Umbilical cord (tissue), 2 donors: Measurements from ENCODE around the gene SCGB1A1. TPM values are rescaled to one million over a fixed set of nuclear protein-coding genes. Genes with fewer than 3 reads are reported as not detected.

ENCODE experiments used
- DNase-seq: peaks from one replicate; pipeline ENCODE4 v3.0.0-alpha.2; 2015; ENCODE audit warnings: low spot score
- total RNA-seq: library from RNA; depleted of rRNA; stranded (reverse); fragments of >200 nt; gene quantifications from one replicate; pipeline ENCODE4 v1.2.3, GENCODE V29; 2014; ENCODE audit warnings: low replicate concordance; ENCODE audit not compliant: insufficient read depth

SCGB1A1 gene
- total RNA-seq, 1 donor from 2014 or later = not detected

DNA sequence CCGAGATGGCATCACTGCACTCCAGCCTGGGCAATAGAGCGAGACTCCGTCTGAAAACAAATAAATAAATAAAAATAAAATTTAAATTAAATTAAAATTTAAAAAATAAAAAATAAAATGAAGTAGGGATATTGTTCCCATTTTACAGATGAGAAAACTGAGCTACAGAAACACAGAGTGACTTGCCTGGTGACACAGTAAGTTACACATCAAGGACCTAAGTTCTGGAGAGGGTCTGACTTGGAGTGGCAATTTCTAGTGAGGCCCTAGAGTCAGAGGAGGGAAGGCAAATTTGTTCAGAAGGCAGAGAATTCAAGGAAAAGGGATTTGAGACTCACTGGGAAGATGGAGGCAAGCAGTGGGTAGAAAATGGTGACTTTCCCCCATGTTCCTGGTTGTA lies 2.0 kb downstream of the SCGB1A1 start:
- no peak for DNase-seq

DNA sequence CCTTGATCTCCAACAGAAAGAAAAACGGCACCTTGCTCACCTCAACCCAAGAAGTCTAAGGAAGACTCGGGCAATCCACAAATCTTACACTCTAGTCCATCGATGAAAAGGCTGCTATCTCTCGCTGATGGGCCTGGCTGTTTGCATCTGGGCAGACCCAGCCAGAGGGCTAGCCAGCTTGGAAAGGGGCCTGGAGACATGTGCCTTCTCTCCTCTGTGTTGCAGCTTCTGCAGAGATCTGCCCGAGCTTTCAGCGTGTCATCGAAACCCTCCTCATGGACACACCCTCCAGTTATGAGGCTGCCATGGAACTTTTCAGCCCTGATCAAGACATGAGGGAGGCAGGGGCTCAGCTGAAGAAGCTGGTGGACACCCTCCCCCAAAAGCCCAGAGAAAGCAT lies 3.2 kb downstream of the SCGB1A1 start:
- DNase-seq = peak; percentile 79

DNA sequence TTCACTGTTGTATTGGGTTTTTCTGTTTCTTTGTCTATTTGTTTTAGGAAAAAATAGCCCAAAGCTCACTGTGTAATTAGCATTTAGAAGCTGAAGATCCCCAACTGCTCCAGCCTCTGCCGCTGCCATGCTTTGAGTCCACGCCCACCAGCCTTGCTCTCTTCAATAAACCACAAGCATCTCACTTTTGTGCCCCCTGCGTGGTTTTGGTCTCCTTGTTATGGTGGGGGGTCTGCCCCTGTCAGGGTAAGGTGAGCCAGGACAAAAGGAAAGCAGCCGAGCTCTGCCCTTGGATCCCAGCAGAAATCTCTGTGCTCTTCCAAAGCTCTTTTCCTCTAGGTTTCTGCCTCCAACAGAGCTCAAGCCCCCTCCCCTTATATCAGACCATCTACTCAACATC lies 4.2 kb downstream of the SCGB1A1 start:
- peak; percentile 26 for DNase-seq

DNA sequence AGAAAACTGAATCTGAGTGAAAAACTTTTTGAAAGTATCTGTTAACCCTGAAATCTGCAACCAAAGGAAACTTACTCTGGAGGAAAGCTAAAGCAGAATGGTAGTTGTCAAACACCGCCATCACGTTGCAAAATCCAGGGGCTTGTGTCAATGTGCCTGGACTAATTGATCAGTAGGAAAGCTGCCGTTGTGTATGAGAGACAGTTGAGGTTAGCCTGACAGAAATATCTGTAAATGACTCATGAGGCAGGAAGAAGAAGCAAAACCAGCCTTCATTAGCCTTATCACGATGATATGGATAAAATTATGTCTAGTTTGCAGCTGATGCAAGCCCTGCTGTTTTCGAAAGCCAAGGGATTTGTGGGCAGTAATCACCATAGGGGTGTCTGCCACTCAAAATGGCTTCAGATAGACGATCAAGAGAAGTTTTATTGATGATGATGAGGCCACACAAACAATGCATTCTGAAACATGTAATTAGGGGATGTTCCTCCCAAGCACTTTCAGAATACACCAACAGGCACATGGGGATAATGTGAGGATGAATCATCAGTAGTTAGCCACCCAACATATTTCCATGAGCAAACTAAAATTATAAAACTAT lies 8.9 kb downstream of the SCGB1A1 start:
- DNase-seq = peak; percentile 80

DNA sequence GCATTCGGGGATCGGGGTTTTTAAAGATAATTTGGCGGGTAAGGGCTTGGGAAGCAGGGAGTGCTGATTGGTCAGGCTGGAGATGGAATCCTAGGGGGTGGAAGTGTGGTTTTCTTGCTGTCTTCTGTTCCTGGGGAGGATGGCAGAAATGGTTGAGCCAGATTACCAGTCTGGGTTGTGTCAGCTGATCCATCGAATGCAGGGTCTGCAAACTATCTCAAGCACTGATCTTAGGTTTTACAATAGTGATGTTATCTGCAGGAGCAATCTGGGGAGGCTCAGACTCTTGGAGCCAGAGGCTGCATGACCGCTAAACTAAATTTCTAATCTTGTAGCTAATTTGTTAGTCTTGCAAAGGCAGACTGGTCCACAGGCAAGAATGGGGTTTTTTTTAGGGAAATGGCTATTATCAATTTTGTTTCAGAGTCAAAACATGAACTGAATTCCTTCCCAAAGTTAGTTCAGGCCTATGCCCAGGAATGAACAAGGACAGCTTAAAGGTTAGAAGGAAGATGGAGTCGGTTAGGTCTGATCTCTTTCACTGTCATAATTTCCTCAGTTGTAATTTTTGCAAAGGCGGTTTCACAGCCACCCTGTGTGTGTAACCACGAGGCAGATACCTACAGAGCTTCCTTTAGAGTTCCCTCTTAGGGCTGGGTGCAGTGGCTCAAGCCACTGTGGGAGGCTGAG lies 10.2 kb downstream of the SCGB1A1 start:
- peak; percentile 55 for DNase-seq

DNA sequence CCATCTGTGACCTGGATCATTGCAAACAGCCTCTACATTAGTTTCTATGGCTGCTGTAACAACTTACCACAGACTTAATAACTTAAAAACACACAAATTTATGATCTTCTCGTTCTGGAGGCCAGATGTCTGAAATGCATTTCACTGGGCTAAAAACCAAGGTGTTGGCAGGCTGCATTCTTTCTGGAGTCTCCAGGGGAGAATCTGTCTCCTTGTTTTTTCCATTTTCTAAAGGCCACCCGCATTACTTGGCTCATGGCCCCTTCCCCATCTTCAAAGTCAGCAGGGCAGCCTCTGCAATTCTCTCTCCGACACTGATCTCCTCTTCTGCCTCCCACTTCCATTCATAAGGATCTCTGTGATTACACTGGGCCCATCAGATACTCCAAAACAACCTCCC lies 11.6 kb downstream of the SCGB1A1 start:
- no peak for DNase-seq

DNA sequence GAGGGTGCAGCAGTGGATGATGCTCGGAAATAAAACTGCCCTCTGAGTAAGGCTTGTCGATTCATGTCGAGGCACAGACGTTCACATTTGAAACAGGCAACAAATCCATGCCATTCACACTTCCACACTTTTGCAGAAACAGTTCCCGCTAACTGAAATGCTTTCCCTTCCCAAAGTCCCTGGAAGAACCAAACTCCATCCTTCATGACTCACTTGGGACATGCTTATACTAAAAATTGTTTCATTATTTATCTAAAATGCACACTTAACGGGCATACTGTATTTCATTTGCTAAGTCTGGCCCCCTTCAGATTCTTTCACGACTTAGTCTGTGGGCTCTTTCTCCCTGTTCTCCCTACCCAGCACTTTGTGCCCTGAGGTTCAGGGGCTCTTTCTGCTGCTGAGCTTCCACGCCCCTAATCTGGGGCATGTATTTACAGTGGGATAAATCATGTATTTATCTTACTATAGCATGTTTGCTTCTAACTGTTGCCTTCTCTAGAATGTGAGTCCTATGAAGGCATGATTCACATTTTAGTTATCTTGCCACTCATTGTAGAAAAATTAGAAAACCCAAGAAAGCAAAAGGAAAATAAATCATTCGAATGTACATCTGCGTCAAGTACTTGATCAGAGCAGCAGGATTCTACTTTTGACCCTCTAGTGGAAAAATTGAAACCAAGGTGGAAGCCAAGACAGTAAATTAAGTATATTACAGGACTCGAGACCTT lies 12.5 kb downstream of the SCGB1A1 start:
- DNase-seq = peak; percentile 59

DNA sequence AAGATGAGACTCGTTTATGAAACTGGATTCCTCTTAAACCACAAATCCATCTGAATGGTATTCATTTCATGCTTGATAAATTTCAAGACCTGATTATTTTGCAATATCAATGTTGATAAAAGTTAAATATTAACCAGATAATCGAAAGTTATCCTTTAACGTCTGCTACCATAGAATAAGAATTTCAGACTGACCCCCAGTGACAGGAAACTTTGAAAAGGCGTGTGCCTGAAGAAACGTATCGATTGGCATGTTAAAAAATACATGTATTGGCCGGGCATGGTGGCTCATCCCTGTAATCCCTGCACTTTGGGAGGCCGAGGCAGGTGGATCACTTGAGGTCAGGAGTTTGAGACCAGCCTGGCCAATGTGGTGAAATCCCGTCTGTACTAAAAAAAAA lies 13.9 kb downstream of the SCGB1A1 start:
- no peak for DNase-seq

DNA sequence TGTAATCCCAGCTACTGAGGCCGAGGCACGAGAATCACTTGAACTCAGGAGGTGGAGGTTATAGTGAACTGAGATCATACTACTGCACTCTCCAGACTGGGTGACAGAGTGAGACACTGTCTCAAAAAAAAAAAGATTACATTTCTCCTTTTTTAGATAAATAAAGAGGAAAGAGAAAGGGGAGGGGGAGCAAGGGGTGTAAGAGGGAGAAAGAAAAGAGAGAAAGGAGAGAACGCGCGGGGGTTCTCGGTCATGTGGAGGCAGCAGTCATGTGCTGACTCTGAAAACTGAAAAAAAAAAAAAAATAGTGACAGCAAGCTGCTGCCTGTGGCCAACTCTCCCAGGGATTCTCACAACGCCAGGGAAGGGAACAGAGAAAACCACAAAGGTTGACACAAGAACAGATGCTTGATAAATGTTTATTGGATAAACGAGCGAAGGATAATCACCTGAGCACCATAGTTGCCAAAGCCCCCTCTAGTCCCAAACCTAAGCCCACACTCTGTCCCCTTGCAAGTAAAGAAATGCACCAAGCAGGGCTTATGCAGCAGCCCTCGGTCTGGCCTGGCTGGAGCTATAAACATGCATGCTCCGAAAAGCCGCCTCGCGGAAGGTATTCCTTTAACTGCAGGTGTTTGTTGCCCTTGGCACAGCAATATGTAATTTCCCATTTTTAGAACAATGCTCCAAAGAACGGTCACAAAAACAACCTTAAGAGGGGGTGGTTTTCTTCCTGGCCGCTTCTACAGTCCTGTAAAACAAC lies 14.5 kb downstream of the SCGB1A1 start:
- DNase-seq = no peak

DNA sequence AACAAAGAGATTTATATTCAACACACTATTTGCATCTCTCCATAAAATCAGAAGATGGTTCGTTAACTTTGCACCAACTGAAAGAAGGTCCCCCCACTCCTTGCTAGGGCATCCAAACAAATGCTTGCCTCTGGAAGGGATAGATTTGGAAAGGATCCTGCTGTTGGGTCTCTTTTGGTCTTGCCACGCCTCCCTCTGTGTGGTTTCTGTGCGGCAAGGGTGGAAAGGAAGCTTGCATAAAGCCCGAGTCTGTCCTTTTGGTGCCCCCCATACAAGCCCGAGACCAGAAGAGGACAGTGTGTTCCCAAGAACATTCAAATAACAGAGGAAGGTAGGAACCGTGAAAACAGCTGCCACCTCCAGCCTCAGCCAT lies 15.1 kb downstream of the SCGB1A1 start:
- no peak for DNase-seq

DNA sequence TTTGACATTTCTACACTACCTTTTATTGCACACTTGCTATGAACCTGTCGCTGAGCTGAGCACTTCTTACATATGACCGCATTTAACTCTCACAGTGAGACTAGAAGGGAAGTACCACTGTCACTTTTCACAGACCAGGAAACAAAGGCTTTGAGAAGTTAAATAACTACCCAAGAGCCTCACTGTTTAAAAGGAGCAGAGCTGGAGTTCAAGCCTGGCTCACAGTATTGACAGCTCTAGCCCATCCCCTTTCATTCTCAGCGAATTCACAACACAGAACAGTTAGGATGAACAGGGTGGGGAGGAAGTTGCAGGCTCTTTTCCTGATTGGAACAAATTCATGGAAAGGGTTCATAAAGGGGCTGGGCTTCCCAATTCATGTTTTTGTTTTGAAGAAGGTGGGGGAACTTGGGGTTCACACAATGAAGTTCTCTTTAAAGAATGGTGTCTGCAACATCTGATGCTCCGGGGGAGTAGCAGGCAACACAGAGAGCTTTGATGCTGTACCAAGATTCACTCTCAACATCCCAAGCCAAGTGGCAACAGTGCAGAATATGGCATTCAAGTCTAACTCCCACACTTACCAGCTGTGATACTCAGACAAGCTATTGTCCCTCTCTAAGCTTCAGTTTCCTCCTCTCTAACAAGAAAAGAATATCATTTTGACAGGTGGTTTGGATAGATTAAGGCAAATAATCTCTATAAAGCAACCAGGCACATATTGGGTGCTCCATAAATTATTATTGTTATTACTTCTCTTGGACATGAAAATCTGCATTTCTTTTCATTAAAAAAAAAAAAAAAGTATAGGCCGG lies 17.2 kb downstream of the SCGB1A1 start:
- no peak for DNase-seq

DNA sequence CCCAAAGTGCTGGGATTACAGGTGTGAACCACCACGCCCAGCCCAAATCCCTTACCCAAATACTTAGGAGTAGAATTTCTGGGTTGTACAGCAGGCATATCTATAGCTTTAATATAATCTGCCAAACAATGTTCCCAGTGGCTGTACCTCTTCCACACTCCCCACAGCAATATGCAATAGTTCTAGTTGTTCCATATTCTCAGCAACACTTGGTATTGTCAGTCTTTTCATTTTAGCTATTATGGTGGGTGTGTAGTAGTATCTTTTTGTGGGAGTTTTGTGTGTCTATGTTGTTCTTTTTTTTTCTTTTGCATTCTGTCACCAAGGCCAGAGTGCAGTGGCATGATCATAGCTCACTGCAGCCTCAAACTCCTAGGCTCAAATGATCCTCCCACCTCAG lies 18.8 kb downstream of the SCGB1A1 start:
- DNase-seq = no peak

DNA sequence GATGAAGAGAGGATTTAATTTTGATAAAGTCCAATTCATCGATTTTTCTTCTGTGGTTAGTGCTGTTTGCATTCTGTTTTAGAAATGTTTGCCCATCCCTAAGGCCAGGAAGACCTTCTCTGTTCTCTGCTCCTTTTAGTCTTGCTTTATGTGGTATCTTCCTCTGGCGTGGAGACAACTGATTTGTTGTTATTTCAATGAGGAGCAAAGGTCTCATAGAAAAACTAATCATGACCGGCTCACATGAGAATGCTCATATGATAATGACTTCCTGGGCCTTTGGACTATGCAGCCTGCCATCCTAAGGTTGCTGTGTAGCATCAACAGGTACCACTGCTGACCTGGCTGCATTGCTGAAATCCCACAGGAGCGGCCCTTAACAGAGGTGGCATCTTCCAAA lies 19.8 kb downstream of the SCGB1A1 start:
- no peak for DNase-seq

DNA sequence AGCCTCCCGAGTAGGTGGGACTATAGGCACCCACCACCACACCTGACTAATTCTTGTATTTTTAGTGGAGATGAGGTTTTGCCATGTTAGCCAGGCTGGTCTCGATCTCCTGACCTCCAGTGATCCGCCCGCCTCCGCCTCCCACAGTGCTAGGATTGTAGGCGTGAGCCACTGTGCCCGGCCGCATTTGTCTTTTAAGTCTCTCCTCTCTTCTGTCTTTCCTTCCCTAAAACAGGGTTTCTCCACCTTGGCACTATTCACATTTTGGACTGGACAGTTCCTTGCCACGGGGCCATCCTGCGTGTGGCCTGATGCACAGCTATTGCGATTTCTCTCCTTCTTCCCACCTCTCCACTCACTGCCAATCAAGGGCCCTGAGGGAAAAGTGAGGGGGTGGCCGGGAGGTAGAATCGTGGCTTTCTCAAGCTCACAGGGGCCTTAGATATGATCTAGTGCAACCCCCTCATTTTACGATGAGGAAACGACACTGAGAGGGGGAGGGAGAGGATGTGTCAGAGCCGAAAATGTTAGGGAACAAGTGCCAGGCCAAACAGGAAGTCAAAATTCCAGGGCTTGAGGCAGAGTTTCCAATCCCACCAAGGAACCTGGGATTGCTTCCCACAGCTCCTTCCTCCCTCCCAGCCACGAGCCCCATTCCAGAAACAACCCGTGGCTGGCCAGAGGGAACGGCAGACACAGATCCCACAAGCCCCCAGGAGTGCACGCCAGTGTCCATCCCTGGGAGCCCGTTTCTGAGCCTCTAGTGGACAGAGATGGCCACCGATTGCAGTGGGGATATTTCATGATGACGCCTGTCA lies 21.2 kb downstream of the SCGB1A1 start:
- DNase-seq = peak; percentile 31

DNA sequence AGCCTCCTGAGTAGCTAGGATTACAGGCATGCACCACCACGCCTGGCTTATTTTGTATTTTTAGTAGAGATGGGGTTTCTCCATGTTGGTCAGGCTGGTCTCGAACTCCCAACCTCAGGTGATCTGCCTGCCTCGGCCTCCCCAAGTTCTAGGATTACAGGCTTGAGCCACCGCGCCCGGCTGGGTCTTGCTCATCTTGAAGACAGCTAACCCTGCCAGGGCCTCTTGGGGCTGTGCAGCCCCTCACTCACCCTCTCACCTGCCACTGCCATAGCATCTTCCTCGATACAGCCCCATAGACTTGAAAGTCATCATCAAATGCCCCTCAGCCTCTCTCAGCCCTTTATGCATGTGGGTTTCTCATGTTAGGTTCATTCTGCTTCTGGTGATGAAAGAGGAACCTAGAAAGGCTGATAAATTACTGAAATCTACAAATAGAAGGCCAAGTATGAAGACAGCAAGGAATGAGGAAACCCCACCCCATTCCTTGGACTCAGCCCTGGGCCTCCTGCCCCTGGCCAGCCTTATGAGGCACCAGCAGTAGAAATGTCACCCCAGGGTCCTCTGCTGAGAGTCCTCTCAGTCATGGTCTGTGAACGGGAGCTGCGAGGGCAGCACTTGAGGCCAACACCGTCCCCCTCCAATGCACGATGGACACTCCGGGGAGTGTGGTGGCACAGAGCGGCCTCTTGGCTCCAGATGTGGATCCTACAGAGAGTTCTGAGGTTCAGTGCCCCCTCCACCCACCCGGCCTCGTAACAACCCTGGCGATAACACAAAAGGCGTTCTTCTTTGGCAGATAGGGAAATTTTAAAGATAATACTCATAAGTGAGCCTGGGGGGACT lies 24.8 kb downstream of the SCGB1A1 start:
- DNase-seq = peak; percentile 59

DNA sequence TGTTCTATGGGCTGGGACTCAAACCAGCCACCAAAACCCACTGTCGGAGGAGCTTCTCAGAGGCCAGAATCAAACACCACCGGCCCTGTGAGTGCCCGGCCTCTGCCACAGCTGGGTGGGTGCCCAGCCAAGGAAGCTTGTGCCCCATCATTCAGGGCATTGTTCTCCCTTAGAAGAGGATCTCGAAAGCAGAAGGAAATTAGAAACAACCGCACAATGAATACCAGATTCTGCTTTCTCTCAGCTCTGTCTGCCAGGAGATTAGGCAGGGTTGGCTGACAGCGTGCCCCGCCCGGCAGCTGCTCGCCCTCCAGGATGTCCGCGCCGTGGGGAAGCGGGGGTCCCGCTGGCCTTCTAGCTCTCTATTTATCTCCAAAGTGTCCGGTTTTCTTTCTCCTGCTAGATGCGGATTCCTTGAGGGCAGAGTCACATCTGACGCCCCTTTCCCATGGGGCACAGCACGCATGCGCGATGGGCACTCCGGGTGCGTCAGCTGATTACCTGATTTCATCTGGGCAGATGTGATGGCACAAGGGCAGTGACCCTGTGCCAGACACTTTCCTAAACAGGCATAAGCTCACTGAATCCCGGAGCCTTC lies 25.5 kb downstream of the SCGB1A1 start:
- peak; percentile 68 for DNase-seq

DNA sequence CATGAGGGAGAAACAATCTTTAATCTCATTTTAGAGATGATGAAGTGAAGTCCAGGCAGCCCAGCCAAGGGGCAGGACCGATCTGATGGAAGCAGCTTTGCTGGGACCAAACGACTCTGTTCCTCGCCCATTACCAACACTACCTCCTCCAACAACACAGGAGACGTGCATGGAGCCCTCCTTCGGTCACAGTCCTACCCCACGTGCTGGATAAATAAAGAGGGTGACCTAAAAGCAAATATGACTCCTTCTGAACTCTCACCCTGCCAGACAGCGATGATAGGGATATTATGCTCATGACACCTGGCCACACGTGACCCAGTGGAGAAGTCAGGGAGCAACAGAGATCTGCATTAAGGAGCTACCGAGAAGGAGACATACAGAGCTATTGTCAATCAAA lies 26.0 kb downstream of the SCGB1A1 start:
- DNase-seq = no peak

DNA sequence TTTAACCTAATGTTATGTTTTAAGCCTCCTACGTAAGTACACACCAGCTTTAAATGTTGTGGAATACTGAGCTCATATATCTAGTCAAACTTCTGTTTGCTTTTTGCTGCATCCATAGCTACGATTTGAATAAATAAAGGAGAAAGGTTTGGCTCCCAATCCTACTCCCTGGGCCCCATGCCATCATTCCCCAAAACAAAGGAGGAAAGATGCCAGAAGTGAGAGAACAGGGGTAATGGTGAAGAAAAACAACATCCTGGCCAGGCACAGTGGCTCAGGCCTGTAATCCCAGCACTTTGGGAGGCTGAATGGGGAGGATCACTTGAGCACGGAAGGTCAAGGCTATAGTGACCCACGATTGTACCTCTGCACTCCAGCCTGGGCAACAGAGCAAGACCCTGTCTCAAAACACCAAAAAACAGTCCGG lies 26.5 kb downstream of the SCGB1A1 start:
- DNase-seq = peak; percentile 51

DNA sequence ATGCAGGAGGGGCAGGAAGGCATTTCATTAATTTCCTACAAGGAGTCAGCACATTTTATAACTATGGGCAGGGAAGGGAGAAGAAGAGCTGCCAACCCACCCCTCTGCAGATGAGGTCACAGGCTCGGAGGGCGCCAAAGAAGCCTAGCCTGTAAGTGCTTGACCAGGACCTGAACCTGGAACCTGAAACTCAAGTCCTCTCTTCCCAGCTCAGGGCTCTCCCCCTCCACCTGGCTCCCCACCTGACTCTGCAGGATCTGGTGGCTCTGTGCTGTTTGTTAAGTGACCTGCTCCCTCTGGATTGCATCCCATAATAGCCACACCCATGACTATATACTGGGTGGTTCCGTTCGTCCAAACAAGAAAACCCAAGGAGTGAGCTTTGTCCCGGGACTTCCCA lies 27.3 kb downstream of the SCGB1A1 start:
- no peak for DNase-seq
